ENCODE measurements around the gene HCN3. TPM values are rescaled to one million over a fixed set of nuclear protein-coding genes. Genes with fewer than 3 reads are reported as not detected.

Gene HCN3
- total and polyA plus RNA-seq, 2 of the 8 experiments (the other 6 are each of a cell fraction or from before 2014, with no cell fraction given), result 6.4 to 7.3 TPM

DNA sequence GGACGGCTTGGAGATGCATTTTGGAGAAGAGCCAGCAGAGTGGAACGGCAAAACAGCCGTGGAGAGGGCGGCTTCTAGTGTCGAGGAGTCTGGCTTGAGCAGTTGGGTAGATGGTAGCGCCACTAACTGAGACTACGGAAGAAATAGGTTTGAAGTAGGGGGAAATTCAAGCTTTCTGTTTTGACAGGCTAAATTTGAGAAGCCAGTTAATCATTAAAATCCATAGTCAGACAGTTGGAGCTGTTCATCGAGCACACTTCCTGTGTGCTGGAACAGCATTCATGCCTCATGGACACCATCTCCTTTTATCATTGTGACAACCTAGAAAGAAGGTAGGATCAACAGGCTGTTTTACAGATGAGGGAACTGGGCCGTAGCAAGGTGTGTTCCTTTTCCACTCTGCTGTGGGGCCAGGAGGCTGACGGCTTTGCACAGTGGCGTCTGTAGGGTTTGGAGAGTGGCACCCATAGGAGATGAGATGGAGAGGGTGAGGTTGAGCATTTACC is 27.3 kb downstream of the HCN3 start (continued):
- TF ChIP-seq HDAC2 (IDR thresholded peaks at IDR 0.05; ENCODE audit: borderline replicate concordance in 1 of 2, low read depth in 2 of 2, low read length in 2 of 2), result no peak

Measured in H1 (cell line).